ENCODE data around the gene NAGPA. TPM values are rescaled to one million over a fixed set of nuclear protein-coding genes. Genes with fewer than 3 reads are reported as not detected.

NAGPA gene
- total and polyA plus RNA-seq, 3 experiments from 2014 or later: 18.8 to 33.3 (median 19.0) TPM

DNA sequence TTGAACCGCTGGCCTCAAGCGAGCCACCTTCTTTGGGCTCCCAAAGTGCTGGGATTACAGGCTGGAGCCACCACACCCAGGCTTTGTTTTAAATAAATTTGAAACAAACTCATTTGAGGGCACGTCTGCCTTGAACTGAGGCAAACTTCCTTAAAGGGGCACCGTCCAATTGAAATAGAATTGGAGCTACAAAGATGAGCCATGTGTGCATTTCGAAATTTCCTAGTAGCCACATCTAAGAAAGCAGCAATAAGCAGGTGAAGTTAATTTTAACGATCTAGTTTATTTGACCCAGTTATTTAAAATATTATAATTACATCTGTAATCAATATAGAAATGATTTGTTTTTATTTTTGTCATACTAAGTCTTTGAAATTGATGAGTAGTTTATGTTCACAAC is 32.8 kb upstream of the NAGPA start:
- Mint-ChIP-seq H3K27ac (no peak overlapping the region), H3K27me3 (peaks cover 0 to 5% of the 10 kb centered on the region in 2 donors), H3K4me1 (peaks cover 8 to 9% (median 8%) of the 10 kb centered on the region in 3 donors), H3K36me3 (no peaks in the 10 kb centered on the region), H3K9me3 (no peaks in the 10 kb centered on the region), H3K4me3 (no peak overlapping the region)
- DNase-seq: no peak
- Histone ChIP-seq H3K4me1 (ENCODE audit: insufficient read depth, low read length) (peaks cover 7% of the 10 kb centered on the region), H3K9me3 (ENCODE audit: low read length) (no peaks in the 10 kb centered on the region), H3K4me3 (ENCODE audit: low read length) (no peak overlapping the region), H3K27me3 (ENCODE audit: insufficient read depth, low read length, poor library complexity, severe bottlenecking) (no peaks in the 10 kb centered on the region), H3K27ac (ENCODE audit: low read depth, low read length) (no peak overlapping the region), H3K36me3 (ENCODE audit: insufficient read depth, low read length) (no peaks in the 10 kb centered on the region)
- CTCF ChIA-PET: interaction anchor here (1.0 kb wide), 1 partner anchor 10 kb away, joined by 3 read pairs; no protein-coding TSS in a partner anchor
- POLR2A ChIA-PET: no interaction called here

DNA sequence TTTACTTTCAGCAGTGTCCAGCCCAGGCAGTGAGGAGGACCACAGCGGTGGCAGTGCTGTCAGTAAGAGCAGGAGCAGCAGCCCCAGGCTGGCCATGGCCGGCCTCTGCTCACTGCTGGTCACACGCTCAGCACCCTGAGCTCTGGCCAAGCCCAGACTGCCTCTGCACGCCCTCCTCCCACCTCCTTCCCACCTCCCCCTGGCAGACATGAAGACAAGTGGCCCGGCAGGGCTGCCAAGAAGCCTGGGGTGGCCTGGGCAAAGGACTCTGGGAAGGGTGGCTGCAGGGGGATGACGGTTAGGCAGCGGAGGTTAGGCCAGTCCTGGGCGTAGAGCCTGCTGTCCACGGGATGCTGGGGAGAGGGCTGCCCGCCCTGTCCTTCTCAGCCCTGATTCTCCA is 32.1 kb upstream of the NAGPA start, which contains the start of gene C16orf89:
TSS of gene C16orf89 (minus strand) at position 144 of the 400 bp plus-strand sequence. CDS start at position 96, 48 bp downstream.
- H3K9me3 Mint-ChIP-seq: no peaks in the 10 kb centered on the region
- Histone ChIP-seq H3K4me1 (ENCODE audit: insufficient read depth, low read length) (no peaks in the 10 kb centered on the region), H3K27me3 (ENCODE audit: insufficient read depth, low read length, poor library complexity, severe bottlenecking) (no peaks in the 10 kb centered on the region), H3K27ac (ENCODE audit: low read depth, low read length) (no peak within 1 kb of the TSS), H3K9me3 (ENCODE audit: low read length) (no peaks in the 10 kb centered on the region), H3K4me3 (ENCODE audit: low read length) (no peak within 1 kb of the TSS), H3K36me3 (ENCODE audit: insufficient read depth, low read length) (no peaks in the 10 kb centered on the region)
- POLR2A ChIA-PET: no interaction called here
- peaks cover 0 to 5% of the 10 kb centered on the region in 2 donors for H3K27me3 Mint-ChIP-seq
- no peak for DNase-seq
- no peak within 1 kb of the TSS for H3K4me3 Mint-ChIP-seq
- peak within 1 kb of the TSS in 1 of 8 donors; percentile 77 for H3K27ac Mint-ChIP-seq
- no peaks in the 10 kb centered on the region for H3K36me3 Mint-ChIP-seq
- peaks cover under 1 to 2% (median 1%) of the 10 kb centered on the region in 3 donors for H3K4me1 Mint-ChIP-seq
- CTCF ChIA-PET: interaction anchor here (1.0 kb wide), 1 partner anchor 9 kb away, joined by 3 read pairs; no protein-coding TSS in a partner anchor

DNA sequence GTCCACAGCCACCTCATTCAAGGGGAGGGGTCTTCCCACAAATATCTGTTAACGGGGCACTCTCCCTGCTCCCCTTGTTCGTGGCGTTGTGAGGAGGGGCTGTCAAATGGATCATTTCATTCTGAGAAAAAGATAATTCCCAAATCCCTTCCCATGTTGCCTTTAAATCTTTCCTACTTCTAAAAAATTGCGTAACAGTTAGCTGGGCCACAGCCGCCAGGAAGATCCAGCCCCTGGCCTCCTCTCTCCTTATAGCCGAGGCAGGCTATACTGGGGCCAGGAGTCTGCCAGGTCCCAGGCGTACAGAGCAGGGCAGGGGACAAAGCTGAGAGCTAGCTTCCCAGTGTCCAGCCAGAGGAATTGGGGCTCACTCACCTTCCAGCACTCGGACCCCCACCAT is 31.6 kb upstream of the NAGPA start:
- Mint-ChIP-seq H3K4me1 (no peaks in the 10 kb centered on the region), H3K36me3 (no peaks in the 10 kb centered on the region), H3K27me3 (peaks cover 0 to 5% of the 10 kb centered on the region in 2 donors), H3K4me3 (no peak overlapping the region), H3K27ac (no peak overlapping the region), H3K9me3 (no peaks in the 10 kb centered on the region)
- POLR2A ChIA-PET: no interaction called here
- CTCF ChIA-PET: no interaction called here
- Histone ChIP-seq H3K27ac (ENCODE audit: low read depth, low read length) (no peak overlapping the region), H3K4me3 (ENCODE audit: low read length) (no peak overlapping the region), H3K9me3 (ENCODE audit: low read length) (no peaks in the 10 kb centered on the region), H3K4me1 (ENCODE audit: insufficient read depth, low read length) (no peaks in the 10 kb centered on the region), H3K36me3 (ENCODE audit: insufficient read depth, low read length) (no peaks in the 10 kb centered on the region), H3K27me3 (ENCODE audit: insufficient read depth, low read length, poor library complexity, severe bottlenecking) (no peaks in the 10 kb centered on the region)
- DNase-seq: no peak

DNA sequence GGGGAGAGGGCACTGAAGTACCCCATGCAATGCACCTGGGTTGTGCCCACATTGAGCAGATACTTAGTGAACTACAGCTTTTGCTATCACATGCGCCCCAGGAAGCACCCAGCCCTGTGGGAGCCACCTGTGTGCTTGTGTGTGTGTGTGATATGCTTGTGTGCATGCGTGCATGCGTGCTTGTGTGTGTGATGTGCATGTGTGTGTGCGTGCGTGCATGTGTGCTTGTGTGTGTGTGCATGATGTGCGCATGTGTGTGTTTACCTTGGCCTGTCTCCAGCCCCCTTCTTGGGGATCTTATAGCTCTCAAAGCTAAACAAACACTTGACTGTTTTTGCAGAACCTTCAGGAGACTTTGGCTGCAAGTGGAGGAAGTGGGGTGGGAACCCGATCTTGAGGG is 31.2 kb upstream of the NAGPA start:
- Histone ChIP-seq H3K27me3 (ENCODE audit: insufficient read depth, low read length, poor library complexity, severe bottlenecking) (no peaks in the 10 kb centered on the region), H3K4me3 (ENCODE audit: low read length) (no peak overlapping the region), H3K4me1 (ENCODE audit: insufficient read depth, low read length) (no peaks in the 10 kb centered on the region), H3K27ac (ENCODE audit: low read depth, low read length) (no peak overlapping the region), H3K9me3 (ENCODE audit: low read length) (no peaks in the 10 kb centered on the region), H3K36me3 (ENCODE audit: insufficient read depth, low read length) (no peaks in the 10 kb centered on the region)
- no peak overlapping the region for H3K4me3 Mint-ChIP-seq
- no peak for DNase-seq
- H3K9me3 Mint-ChIP-seq: no peaks in the 10 kb centered on the region
- peaks cover 0 to 5% of the 10 kb centered on the region in 2 donors for H3K27me3 Mint-ChIP-seq
- ChIA-PET CTCF (no interaction called here), POLR2A (no interaction called here)
- no peak overlapping the region for H3K27ac Mint-ChIP-seq
- no peaks in the 10 kb centered on the region for H3K4me1 Mint-ChIP-seq
- no peaks in the 10 kb centered on the region for H3K36me3 Mint-ChIP-seq

DNA sequence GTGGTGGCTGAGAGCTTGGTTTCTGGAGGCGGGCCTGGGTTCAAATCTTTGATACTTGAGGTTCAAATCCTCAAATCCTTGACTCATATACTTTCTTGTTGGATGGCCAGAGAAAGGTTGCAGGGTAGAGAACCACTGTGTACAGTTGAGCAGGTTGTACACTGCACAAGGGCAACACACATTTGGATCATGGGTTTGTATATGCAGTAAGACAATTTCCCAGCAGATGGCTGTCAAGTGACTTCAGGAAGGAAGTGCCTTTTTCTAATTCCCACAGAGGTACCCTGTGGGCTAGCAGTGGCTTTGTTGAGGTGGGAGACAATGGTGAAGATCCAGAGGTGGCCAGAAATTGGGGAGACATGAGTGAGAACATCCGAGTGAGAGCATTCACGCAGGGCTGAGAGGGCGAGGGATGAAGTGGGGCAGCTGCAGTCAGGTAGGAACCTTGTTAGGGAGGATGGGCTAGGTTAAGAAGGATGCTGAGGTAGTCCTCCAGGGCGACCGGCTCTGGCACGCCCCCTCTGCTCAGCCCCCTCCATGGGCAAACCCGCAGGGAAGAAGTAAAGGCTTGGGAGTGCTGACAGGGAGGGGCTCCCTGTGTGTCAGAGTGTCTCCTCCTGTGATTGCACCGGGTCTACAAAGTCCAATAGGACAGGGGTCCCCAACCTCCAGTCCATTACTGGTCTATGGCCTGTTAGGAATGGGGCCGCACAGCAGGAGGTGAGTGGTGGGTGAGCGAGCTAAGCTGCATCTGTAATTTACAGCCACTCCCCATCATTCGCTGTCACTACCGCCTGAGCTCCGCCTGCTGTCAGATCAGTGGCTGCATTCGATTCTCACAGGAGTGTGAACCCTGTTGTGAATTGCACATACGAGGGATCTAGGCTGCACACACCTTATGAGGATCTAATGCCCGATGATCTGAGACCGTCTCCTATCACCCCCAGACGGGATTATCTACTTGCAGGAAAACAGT is 29.3 kb upstream of the NAGPA start:
- no peak overlapping the region for H3K27ac ChIP-seq (ENCODE audit: low read depth, low read length)
- H3K27me3 Mint-ChIP-seq: peaks cover 0 to 5% of the 10 kb centered on the region in 2 donors
- CTCF ChIA-PET: no interaction called here
- no peak overlapping the region for H3K4me3 ChIP-seq (ENCODE audit: low read length)
- no peak for DNase-seq
- no peaks in the 10 kb centered on the region for H3K36me3 ChIP-seq (ENCODE audit: insufficient read depth, low read length)
- H3K4me1 ChIP-seq (ENCODE audit: insufficient read depth, low read length): no peaks in the 10 kb centered on the region
- no peak overlapping the region for H3K4me3 Mint-ChIP-seq
- no peaks in the 10 kb centered on the region for H3K9me3 ChIP-seq (ENCODE audit: low read length)
- H3K9me3 Mint-ChIP-seq: no peaks in the 10 kb centered on the region
- no peaks in the 10 kb centered on the region for H3K4me1 Mint-ChIP-seq
- H3K27ac Mint-ChIP-seq: no peak overlapping the region
- no peaks in the 10 kb centered on the region for H3K27me3 ChIP-seq (ENCODE audit: insufficient read depth, low read length, poor library complexity, severe bottlenecking)
- POLR2A ChIA-PET: no interaction called here
- H3K36me3 Mint-ChIP-seq: no peaks in the 10 kb centered on the region

DNA sequence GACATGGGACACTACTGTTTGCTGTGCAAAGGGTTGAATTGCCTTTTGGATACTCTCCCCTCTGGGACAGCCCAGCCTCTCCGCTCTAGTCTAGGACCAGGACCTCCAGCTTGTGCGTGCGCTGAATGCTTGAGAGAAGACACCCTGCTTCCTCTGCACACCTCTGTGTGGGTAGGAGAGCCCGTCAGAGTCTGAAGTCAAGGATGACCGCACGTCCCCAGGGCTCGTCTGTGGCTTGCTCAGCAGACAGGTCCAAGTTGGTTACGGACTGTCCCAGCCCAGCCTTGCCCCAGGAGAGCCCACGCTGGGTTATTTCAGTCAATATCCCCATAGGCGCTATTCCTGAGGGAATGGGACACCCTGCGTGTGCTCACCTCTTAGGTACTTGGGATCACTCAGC is 28.3 kb upstream of the NAGPA start:
- H3K9me3 Mint-ChIP-seq: no peaks in the 10 kb centered on the region
- H3K36me3 ChIP-seq (ENCODE audit: insufficient read depth, low read length): no peaks in the 10 kb centered on the region
- no peaks in the 10 kb centered on the region for H3K4me1 ChIP-seq (ENCODE audit: insufficient read depth, low read length)
- H3K27ac Mint-ChIP-seq: no peak overlapping the region
- no peaks in the 10 kb centered on the region for H3K27me3 ChIP-seq (ENCODE audit: insufficient read depth, low read length, poor library complexity, severe bottlenecking)
- ChIA-PET CTCF (no interaction called here), POLR2A (no interaction called here)
- peaks cover 0 to 5% of the 10 kb centered on the region in 2 donors for H3K27me3 Mint-ChIP-seq
- no peak for DNase-seq
- H3K9me3 ChIP-seq (ENCODE audit: low read length): no peaks in the 10 kb centered on the region
- H3K36me3 Mint-ChIP-seq: no peaks in the 10 kb centered on the region
- no peak overlapping the region for H3K27ac ChIP-seq (ENCODE audit: low read depth, low read length)
- H3K4me1 Mint-ChIP-seq: no peaks in the 10 kb centered on the region
- no peak overlapping the region for H3K4me3 Mint-ChIP-seq
- H3K4me3 ChIP-seq (ENCODE audit: low read length): no peak overlapping the region

DNA sequence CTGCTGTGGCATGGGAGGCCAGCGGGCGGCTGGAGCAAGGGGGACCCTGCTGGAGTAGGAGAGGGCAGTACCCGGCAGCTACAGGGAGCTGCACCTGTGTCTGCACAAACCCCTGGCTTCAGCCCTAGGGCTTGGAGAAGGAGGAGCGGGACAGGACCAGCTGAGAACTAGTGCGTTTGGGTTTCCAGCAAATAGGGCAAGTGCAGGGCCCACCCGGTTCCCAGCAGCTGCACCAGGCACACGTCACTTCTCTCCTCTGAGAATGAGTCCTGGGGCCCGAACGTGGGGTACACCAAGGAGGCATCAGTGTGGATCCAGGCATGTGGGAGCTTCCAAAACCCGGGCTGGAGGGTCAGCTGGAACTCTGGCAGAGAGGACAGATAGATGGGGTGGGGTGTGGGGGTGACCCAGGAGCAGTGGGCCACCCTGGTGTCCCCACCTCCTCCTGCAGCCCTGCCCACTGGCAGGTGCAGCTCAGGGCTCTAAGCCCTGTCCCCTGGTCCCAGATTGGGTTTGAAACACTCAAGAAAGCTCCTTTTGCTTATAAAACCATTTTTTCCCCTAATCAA is 26.4 kb upstream of the NAGPA start:
- Mint-ChIP-seq H3K4me1 (no peaks in the 10 kb centered on the region), H3K27ac (no peak overlapping the region), H3K4me3 (no peak overlapping the region), H3K9me3 (no peaks in the 10 kb centered on the region), H3K27me3 (peaks cover 0 to 5% of the 10 kb centered on the region in 2 donors), H3K36me3 (no peaks in the 10 kb centered on the region)
- H3K27me3 ChIP-seq (ENCODE audit: insufficient read depth, low read length, poor library complexity, severe bottlenecking): no peaks in the 10 kb centered on the region
- DNase-seq: no peak
- no peaks in the 10 kb centered on the region for H3K4me1 ChIP-seq (ENCODE audit: insufficient read depth, low read length)
- H3K9me3 ChIP-seq (ENCODE audit: low read length): no peaks in the 10 kb centered on the region
- CTCF ChIA-PET: no interaction called here
- POLR2A ChIA-PET: interaction anchor here (0.6 kb wide), 1 partner anchor 81 kb away, joined by 3 read pairs; no protein-coding TSS in a partner anchor
- H3K27ac ChIP-seq (ENCODE audit: low read depth, low read length): no peak overlapping the region
- no peak overlapping the region for H3K4me3 ChIP-seq (ENCODE audit: low read length)
- H3K36me3 ChIP-seq (ENCODE audit: insufficient read depth, low read length): no peaks in the 10 kb centered on the region

DNA sequence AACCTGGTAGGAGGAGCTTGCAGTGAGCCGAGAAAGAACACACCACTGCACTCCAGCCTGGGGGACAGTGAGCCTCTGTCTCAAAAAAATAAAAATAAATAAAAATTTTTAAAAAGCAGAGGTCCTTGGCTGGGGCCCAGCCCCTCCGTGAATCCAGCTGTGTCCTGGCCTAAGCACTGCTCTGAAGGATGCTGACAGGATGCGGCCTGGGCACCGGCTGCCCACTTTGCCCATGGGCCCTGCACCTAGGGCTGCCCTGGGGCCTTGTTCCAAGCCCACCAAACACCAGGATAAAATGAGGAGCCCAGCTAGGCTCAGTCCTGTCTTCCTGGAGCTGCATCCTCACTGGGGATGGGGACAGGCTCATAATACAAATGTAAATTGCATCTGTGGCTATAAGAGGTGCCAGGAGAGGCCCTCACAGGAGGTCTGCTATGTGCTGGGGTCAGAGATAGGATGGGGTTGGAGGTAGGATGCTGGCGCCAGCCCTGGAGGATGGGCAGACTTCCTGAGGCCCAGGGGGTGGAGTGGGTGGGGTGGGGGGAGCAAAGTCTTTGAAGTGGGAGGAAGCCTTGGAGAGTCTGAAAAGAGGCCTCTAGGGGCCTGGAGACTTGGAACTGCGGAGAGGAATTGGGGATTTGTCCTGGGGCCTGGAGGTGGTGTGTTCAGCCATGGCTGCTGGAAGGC is 25.8 kb upstream of the NAGPA start:
- Histone ChIP-seq H3K36me3 (ENCODE audit: insufficient read depth, low read length) (no peaks in the 10 kb centered on the region), H3K27ac (ENCODE audit: low read depth, low read length) (no peak overlapping the region), H3K4me3 (ENCODE audit: low read length) (no peak overlapping the region), H3K4me1 (ENCODE audit: insufficient read depth, low read length) (no peaks in the 10 kb centered on the region), H3K27me3 (ENCODE audit: insufficient read depth, low read length, poor library complexity, severe bottlenecking) (no peaks in the 10 kb centered on the region), H3K9me3 (ENCODE audit: low read length) (no peaks in the 10 kb centered on the region)
- Mint-ChIP-seq H3K4me1 (no peaks in the 10 kb centered on the region), H3K27me3 (peaks cover 0 to 5% of the 10 kb centered on the region in 2 donors), H3K36me3 (no peaks in the 10 kb centered on the region), H3K27ac (no peak overlapping the region), H3K9me3 (no peaks in the 10 kb centered on the region), H3K4me3 (no peak overlapping the region)
- ChIA-PET CTCF (no interaction called here), POLR2A (no interaction called here)
- DNase-seq: no peak
